SU-DHL-6 (cell line): ENCODE measurements around the gene NFIA.

ENCODE experiments used
- EZH2phosphoT487 ChIP-seq: fragments of 200-600 bp; sonication (generic), shearing (Covaris generic); conservative IDR thresholded peaks from 2 replicates; pipeline ENCODE4 v1.6.1; 2018; ENCODE audit warnings: mild to moderate bottlenecking, antibody characterized with exemption, low read length, moderate library complexity, mixed read lengths
- TF ChIP-seq, protein P1 (sequence below): fragments of 200-600 bp; sonication (generic); IDR thresholded peaks from one replicate; pipeline ENCODE4 v1.5.1; 2017; ENCODE audit warnings: antibody characterized with exemption, mild to moderate bottlenecking, low read length, moderate library complexity; ENCODE audit not compliant: insufficient read depth, poor library complexity, severe bottlenecking

DNA sequence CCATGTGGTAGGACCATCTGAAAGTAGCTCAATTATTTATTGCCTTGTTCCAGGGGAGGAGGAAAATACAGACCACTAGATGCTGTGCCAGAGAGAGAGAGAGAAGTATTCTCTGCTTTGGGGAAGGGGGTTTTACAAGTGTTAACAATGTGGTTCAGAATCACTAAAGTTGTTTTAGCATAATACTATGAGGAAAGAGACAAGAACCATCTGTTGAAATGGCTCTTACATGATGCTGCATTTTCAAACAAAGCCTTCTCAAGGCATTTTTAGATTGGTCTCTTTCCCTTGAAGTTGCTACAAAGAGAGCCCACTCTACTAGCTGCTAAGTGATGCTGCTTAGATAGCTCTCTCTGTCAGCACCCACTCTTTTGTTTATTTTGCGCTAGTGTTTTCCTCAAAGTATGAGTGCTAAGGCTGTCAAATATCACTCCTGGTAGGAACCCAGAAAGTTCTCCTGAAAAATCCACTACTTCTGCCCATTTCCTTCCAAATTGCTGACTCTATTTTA, 255.1 kb downstream of the NFIA start:
- TF ChIP-seq, protein P1, sequence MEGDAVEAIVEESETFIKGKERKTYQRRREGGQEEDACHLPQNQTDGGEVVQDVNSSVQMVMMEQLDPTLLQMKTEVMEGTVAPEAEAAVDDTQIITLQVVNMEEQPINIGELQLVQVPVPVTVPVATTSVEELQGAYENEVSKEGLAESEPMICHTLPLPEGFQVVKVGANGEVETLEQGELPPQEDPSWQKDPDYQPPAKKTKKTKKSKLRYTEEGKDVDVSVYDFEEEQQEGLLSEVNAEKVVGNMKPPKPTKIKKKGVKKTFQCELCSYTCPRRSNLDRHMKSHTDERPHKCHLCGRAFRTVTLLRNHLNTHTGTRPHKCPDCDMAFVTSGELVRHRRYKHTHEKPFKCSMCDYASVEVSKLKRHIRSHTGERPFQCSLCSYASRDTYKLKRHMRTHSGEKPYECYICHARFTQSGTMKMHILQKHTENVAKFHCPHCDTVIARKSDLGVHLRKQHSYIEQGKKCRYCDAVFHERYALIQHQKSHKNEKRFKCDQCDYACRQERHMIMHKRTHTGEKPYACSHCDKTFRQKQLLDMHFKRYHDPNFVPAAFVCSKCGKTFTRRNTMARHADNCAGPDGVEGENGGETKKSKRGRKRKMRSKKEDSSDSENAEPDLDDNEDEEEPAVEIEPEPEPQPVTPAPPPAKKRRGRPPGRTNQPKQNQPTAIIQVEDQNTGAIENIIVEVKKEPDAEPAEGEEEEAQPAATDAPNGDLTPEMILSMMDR = no peak
- no peak for TF ChIP-seq EZH2phosphoT487
